GM12891 (cell line): ENCODE results near the gene STAG3.

Experiments
- POLR2A ChIP-seq: IDR thresholded peaks from 2 replicates; pipeline ENCODE4 v1.6.1; 2011; ENCODE audit warnings: low read depth, low read length, control low read depth
- POLR2AphosphoS5 ChIP-seq: IDR thresholded peaks from 2 replicates; pipeline ENCODE4 v1.6.1; 2011; ENCODE audit warnings: low read depth, low read length, control low read depth
- SPI1 ChIP-seq: IDR thresholded peaks from 2 replicates; pipeline ENCODE4 v1.6.1; 2011; ENCODE audit warnings: low read depth, low read length, control low read depth
- TAF1 ChIP-seq: IDR thresholded peaks from 2 replicates; pipeline ENCODE4 v1.6.1; 2011; ENCODE audit warnings: low read depth, low read length, control low read depth

DNA sequence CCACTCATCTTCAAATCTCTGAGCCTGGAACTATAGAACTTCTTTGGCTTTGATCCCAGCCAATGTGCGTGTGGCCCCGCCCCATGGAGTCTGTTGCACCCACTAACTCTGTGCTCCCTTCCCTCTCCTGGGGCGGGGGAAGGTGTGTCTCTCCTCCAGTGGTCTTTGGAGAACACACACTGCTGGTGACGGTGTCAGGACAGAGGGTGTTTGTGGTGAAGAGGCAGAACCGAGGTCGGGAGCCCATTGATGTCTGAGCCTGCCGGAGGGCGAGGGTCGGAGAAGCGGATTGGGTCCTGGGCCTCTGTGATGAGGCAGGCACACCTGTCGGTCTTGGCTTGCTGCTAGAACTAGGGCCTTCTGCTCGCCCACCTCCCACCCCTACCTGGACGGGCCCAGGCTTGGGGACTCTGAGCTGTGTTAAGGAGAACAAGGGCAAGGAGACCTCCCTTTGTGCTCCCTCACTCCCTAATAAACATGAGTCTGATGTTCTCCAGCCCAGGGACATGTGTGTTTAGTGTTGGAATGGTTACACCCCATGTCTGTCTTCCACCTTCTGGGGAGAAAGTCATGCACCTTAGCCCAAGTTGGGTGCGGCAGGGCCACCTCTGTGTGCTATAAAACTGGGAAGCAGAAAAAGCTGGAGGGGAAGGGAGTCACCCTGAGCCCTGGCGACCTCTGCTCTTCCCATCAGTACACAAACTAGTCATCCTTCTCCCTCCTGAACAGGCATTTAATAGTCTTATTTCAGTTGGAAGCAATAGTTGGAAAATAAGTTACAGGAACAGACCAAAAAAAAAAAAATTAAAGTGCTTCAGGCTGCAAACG lies 23.8 kb upstream of the STAG3 start:
- TF ChIP-seq POLR2A (no peak), TAF1 (no peak), POLR2AphosphoS5 (no peak), SPI1 (no peak)
